H9 (cell line): ENCODE results near the gene EPB41L2. TPM values are rescaled to one million over a fixed set of nuclear protein-coding genes. Genes with fewer than 3 reads are reported as not detected.

Experiments used
- DNase-seq: peaks from one replicate; pipeline ENCODE4 v3.0.0-alpha.2; 2017
- H2AFZ ChIP-seq: one replicate; pipeline ENCODE4 v1.6.1; 2013; ENCODE audit warnings: mild to moderate bottlenecking, low read length, control low read depth, moderate library complexity
- H2AK5ac ChIP-seq: 2 replicates; pipeline ENCODE4 v1.6.1; 2013; ENCODE audit warnings: low read length, control low read depth, mixed read lengths; ENCODE audit not compliant: insufficient read length
- H2BK120ac ChIP-seq: one replicate; pipeline ENCODE4 v1.6.1; 2013; ENCODE audit warnings: low read depth, mild to moderate bottlenecking, low read length, control low read depth, inconsistent platforms; ENCODE audit not compliant: poor library complexity, severe bottlenecking
- H2BK12ac ChIP-seq: 2 replicates; pipeline ENCODE4 v1.6.1; 2013; ENCODE audit warnings: low read length, control low read depth, mixed read lengths, low read depth; ENCODE audit not compliant: insufficient read length
- H2BK15ac ChIP-seq: 2 replicates; pipeline ENCODE4 v1.6.1; 2013; ENCODE audit warnings: low read depth, low read length, control low read depth
- H2BK20ac ChIP-seq: one replicate; pipeline ENCODE4 v1.6.1; 2013; ENCODE audit warnings: low read depth, mild to moderate bottlenecking, low read length, control low read depth, inconsistent platforms; ENCODE audit not compliant: poor library complexity, severe bottlenecking
- H2BK5ac ChIP-seq: 2 replicates; pipeline ENCODE4 v1.6.1; 2013; ENCODE audit warnings: low read length, control low read depth, mixed read lengths; ENCODE audit not compliant: insufficient read length
- H3K14ac ChIP-seq: 2 replicates; pipeline ENCODE4 v1.6.1; 2013; ENCODE audit warnings: low read length, control low read depth; ENCODE audit not compliant: insufficient read depth
- H3K18ac ChIP-seq: 2 replicates; pipeline ENCODE4 v1.6.1; 2013; ENCODE audit warnings: low read depth, mild to moderate bottlenecking, mixed read lengths, low read length, control low read depth; ENCODE audit not compliant: insufficient read length
- H3K23ac ChIP-seq: 2 replicates; pipeline ENCODE4 v1.6.1; 2013; ENCODE audit warnings: low read length, control low read depth, mixed read lengths, low read depth; ENCODE audit not compliant: insufficient read length
- H3K23me2 ChIP-seq: 2 replicates; pipeline ENCODE4 v1.6.1; 2013; ENCODE audit warnings: low read depth, mild to moderate bottlenecking, mixed read lengths, low read length, control low read depth; ENCODE audit not compliant: insufficient read length, poor library complexity, severe bottlenecking
- H3K27ac ChIP-seq: 2 replicates; pipeline ENCODE4 v1.5.1; 2013; ENCODE audit warnings: low read length, control low read depth, mixed read lengths, low read depth; ENCODE audit not compliant: insufficient read length
- H3K27me3 ChIP-seq: 2 replicates; pipeline ENCODE4 v1.6.1; 2013; ENCODE audit warnings: low read length, control low read depth, inconsistent platforms; ENCODE audit not compliant: insufficient read depth
- H3K4ac ChIP-seq: 2 replicates; pipeline ENCODE4 v1.6.1; 2013; ENCODE audit warnings: low read depth, mild to moderate bottlenecking, control low read depth, inconsistent platforms, low read length, moderate library complexity
- H3K4me1 ChIP-seq: 2 replicates; pipeline ENCODE4 v1.6.1; 2013; ENCODE audit warnings: low read length, control low read depth, inconsistent platforms; ENCODE audit not compliant: insufficient read depth
- H3K4me2 ChIP-seq: 2 replicates; pipeline ENCODE4 v1.6.1; 2013; ENCODE audit warnings: low read length, control low read depth, mixed read lengths; ENCODE audit not compliant: insufficient read length, insufficient read depth
- H3K56ac ChIP-seq: 2 replicates; pipeline ENCODE4 v1.6.1; 2013; ENCODE audit warnings: low read depth, mild to moderate bottlenecking, mixed read lengths, low read length, control low read depth; ENCODE audit not compliant: insufficient read length
- H3K79me1 ChIP-seq: 2 replicates; pipeline ENCODE4 v1.6.1; 2013; ENCODE audit warnings: low read depth, mild to moderate bottlenecking, moderate library complexity, low read length, control low read depth, inconsistent platforms; ENCODE audit not compliant: insufficient read depth, poor library complexity, severe bottlenecking
- H3K79me2 ChIP-seq: 2 replicates; pipeline ENCODE4 v1.6.1; 2013; ENCODE audit warnings: low read length, control low read depth, inconsistent platforms; ENCODE audit not compliant: insufficient read depth
- H3K9ac ChIP-seq: 2 replicates; pipeline ENCODE4 v1.6.1; 2013; ENCODE audit warnings: low read length, control low read depth, mixed read lengths; ENCODE audit not compliant: insufficient read length; ENCODE audit errors: extremely low read depth
- H3K9me3 ChIP-seq: one replicate; pipeline ENCODE4 v1.6.1; 2013; ENCODE audit warnings: low read depth, low read length, inconsistent platforms; ENCODE audit not compliant: control insufficient read depth
- H3T11ph ChIP-seq: one replicate; pipeline ENCODE4 v1.6.1; 2013; ENCODE audit warnings: mild to moderate bottlenecking, low read length, control low read depth, inconsistent platforms
- H4K20me1 ChIP-seq: one replicate; pipeline ENCODE4 v1.6.1; 2013; ENCODE audit not compliant: control insufficient read depth, insufficient read length, insufficient read depth
- H4K5ac ChIP-seq: 2 replicates; pipeline ENCODE4 v1.6.1; 2013; ENCODE audit warnings: low read depth, mild to moderate bottlenecking, mixed read lengths, low read length, control low read depth; ENCODE audit not compliant: insufficient read length
- H4K8ac ChIP-seq: replicated peaks from 2 replicates; pipeline ENCODE4 v1.6.1; 2013; ENCODE audit warnings: low read length, control low read depth, mixed read lengths, low read depth; ENCODE audit not compliant: insufficient read length
- H4K91ac ChIP-seq: 2 replicates; pipeline ENCODE4 v1.6.1; 2013; ENCODE audit warnings: low read depth, mild to moderate bottlenecking, moderate library complexity, mixed read lengths, low read length, control low read depth; ENCODE audit not compliant: insufficient read length
- H3K27ac Mint-ChIP-seq, 3 experiments: 2 replicates in 2 of 3; 3 replicates in 1 of 3; pipeline ENCODE4 v1.8.0; 2020 to 2021; ENCODE audit warnings: mixed read lengths in 3 of 3, mild to moderate bottlenecking in 1 of 3, moderate library complexity in 1 of 3
- H3K27me3 Mint-ChIP-seq: 2 replicates; pipeline ENCODE4 v1.8.0; 2021; ENCODE audit warnings: low read depth, mild to moderate bottlenecking, moderate library complexity, mixed read lengths
- H3K36me3 Mint-ChIP-seq, 3 experiments: 2 replicates in 2 of 3; 3 replicates in 1 of 3; pipeline ENCODE4 v1.8.0; 2020 to 2021; ENCODE audit warnings: low read depth in 3 of 3, mixed read lengths in 3 of 3; ENCODE audit not compliant: insufficient read depth in 1 of 3
- H3K4me1 Mint-ChIP-seq, 2 experiments: 2 replicates each; pipeline ENCODE4 v1.8.0; 2020; ENCODE audit warnings: mixed read lengths in 2 of 2
- H3K4me3 Mint-ChIP-seq, 2 experiments: 2 replicates in 1 of 2; 3 replicates in 1 of 2; pipeline ENCODE4 v1.8.0; 2020 to 2021; ENCODE audit warnings: mild to moderate bottlenecking in 2 of 2, mixed read lengths in 2 of 2, moderate library complexity in 1 of 2
- H3K9me3 Mint-ChIP-seq, 2 experiments: 2 replicates in 1 of 2; 3 replicates in 1 of 2; pipeline ENCODE4 v1.8.0; 2020; ENCODE audit warnings: mild to moderate bottlenecking in 2 of 2, mixed read lengths in 2 of 2, moderate library complexity in 1 of 2
- WGBS: extraction: QIAGEN DNeasy Blood & Tissue Kit; methylation state at CpG from one replicate; pipeline ENCODE4 v1.1.7; 2013; ENCODE audit warnings: missing lambda C conversion rate, low lambda C conversion rate, mixed read lengths; ENCODE audit not compliant: insufficient read length; ENCODE audit errors: extremely low coverage; 5-methylcytosine and 5-hydroxymethylcytosine counted together
- total RNA-seq: library from RNA; stranded (reverse); gene quantifications from 2 replicates; pipeline ENCODE4 v1.2.1, GENCODE V29; 2021
- TF ChIP-seq, protein P1 (sequence below): fragments of 200-600 bp; sonication (generic); conservative IDR thresholded peaks from 3 replicates; pipeline ENCODE4 v1.8.0; 2021; ENCODE audit warnings: antibody characterized with exemption, mild to moderate bottlenecking

EPB41L2 gene
- total RNA-seq, 1 experiment from 2014 or later, result 90.2 TPM

DNA sequence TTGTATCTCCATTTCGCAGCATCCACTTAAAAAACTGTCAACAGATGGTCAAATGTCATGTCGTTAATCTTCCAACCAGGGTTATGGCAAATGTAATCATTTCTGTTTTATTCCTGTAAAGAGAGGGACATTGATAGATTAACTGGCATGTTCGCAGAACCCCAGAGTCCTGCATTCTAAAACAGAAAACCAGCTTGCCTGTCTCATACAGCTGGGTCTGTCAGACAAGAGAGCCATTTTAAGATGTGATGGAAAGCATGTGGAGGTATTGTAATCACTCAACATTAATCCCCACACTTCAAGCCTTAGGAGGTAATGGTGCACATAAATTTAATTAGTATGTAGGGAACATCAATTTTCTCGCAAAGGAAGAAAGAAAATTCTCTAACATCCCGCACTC lies 231.4 kb downstream of the EPB41L2 start:
- no peak overlapping the region for H2AFZ ChIP-seq
- Mint-ChIP-seq H3K4me1 (peaks cover 4 to 5% of the 10 kb centered on the region in 2 experiments; a peak in 3 of 4 replicates), H3K36me3 (no peaks in the 10 kb centered on the region; a peak in 2 of 7 replicates), H3K9me3 (no peaks in the 10 kb centered on the region), H3K27me3 (no peaks in the 10 kb centered on the region), H3K27ac (no peak overlapping the region), H3K4me3 (no peak overlapping the region)
- H3K23ac ChIP-seq, result no peak overlapping the region
- H3K9me3 ChIP-seq, result no peaks in the 10 kb centered on the region
- no peak overlapping the region for H3K4me2 ChIP-seq
- H4K8ac ChIP-seq, result no peak overlapping the region
- H2BK20ac ChIP-seq, result no peak overlapping the region
- H3K79me2 ChIP-seq, result no peaks in the 10 kb centered on the region
- no peak overlapping the region for H3K4ac ChIP-seq
- no peak overlapping the region for H3T11ph ChIP-seq
- no peak overlapping the region for H3K9ac ChIP-seq
- no peak overlapping the region for H4K91ac ChIP-seq
- no peak overlapping the region for H3K18ac ChIP-seq
- no peak overlapping the region for H4K5ac ChIP-seq
- no peak for DNase-seq
- no peak overlapping the region for H2BK12ac ChIP-seq
- no peak overlapping the region for H2AK5ac ChIP-seq
- no CpG with 5 or more reads among the region's 5 CpGs for WGBS
- H3K14ac ChIP-seq, result no peak overlapping the region
- H3K56ac ChIP-seq, result no peak overlapping the region
- no peak overlapping the region for H2BK15ac ChIP-seq
- no peaks in the 10 kb centered on the region for H3K23me2 ChIP-seq
- no peak overlapping the region for H2BK120ac ChIP-seq
- H3K79me1 ChIP-seq, result no peaks in the 10 kb centered on the region
- no peak overlapping the region for H3K27ac ChIP-seq
- no peaks in the 10 kb centered on the region for H3K27me3 ChIP-seq
- TF ChIP-seq, protein P1, sequence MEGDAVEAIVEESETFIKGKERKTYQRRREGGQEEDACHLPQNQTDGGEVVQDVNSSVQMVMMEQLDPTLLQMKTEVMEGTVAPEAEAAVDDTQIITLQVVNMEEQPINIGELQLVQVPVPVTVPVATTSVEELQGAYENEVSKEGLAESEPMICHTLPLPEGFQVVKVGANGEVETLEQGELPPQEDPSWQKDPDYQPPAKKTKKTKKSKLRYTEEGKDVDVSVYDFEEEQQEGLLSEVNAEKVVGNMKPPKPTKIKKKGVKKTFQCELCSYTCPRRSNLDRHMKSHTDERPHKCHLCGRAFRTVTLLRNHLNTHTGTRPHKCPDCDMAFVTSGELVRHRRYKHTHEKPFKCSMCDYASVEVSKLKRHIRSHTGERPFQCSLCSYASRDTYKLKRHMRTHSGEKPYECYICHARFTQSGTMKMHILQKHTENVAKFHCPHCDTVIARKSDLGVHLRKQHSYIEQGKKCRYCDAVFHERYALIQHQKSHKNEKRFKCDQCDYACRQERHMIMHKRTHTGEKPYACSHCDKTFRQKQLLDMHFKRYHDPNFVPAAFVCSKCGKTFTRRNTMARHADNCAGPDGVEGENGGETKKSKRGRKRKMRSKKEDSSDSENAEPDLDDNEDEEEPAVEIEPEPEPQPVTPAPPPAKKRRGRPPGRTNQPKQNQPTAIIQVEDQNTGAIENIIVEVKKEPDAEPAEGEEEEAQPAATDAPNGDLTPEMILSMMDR, result no peak
- no peaks in the 10 kb centered on the region for H4K20me1 ChIP-seq
- no peak overlapping the region for H2BK5ac ChIP-seq
- no peaks in the 10 kb centered on the region for H3K4me1 ChIP-seq
